Neural cell (in vitro differentiated cells): ENCODE measurements around the gene MARK4. TPM values are rescaled to one million over a fixed set of nuclear protein-coding genes. Genes with fewer than 3 reads are reported as not detected.

ENCODE experiments used
- H2AFZ ChIP-seq: fragments of 200-600, 300-800 bp; sonication (generic), shearing (Covaris generic); 2 replicates; pipeline ENCODE4 v1.6.0; 2014; ENCODE audit warnings: low read depth, mild to moderate bottlenecking, antibody characterized with exemption, low read length, moderate library complexity
- H3F3A ChIP-seq: fragments of 200-600 bp; shearing (Covaris generic); 2 replicates; pipeline ENCODE4 v1.6.1; 2016; ENCODE audit warnings: mild to moderate bottlenecking, moderate library complexity, mixed read lengths, antibody characterized with exemption, low read length; ENCODE audit not compliant: insufficient read depth, poor library complexity, severe bottlenecking
- H3K27ac ChIP-seq: fragments of 200-600, 300-800 bp; sonication (generic), shearing (Covaris generic); 2 replicates; pipeline ENCODE4 v1.5.1; 2014; ENCODE audit warnings: mild to moderate bottlenecking, low read length, moderate library complexity
- H3K27me3 ChIP-seq: fragments of 300-800, 200-600 bp; sonication (generic), shearing (Covaris generic); 2 replicates; pipeline ENCODE4 v1.6.0; 2014; ENCODE audit warnings: mild to moderate bottlenecking, low read depth, low read length, moderate library complexity; ENCODE audit not compliant: insufficient read depth
- H3K36me3 ChIP-seq: fragments of 300-800, 200-600 bp; sonication (generic), shearing (Covaris generic); 2 replicates; pipeline ENCODE4 v1.5.1; 2014; ENCODE audit warnings: mild to moderate bottlenecking, antibody characterized with exemption, low read length, moderate library complexity; ENCODE audit not compliant: insufficient read depth
- H3K4me2 ChIP-seq: fragments of 300-800, 200-600 bp; sonication (generic), shearing (Covaris generic); 2 replicates; pipeline ENCODE4 v1.6.0; 2014; ENCODE audit warnings: mild to moderate bottlenecking, low read length
- H3K4me3 ChIP-seq: fragments of 300-800, 200-600 bp; sonication (generic), shearing (Covaris generic); 2 replicates; pipeline ENCODE4 v1.5.1; 2014; ENCODE audit warnings: mild to moderate bottlenecking, low read length, moderate library complexity
- H3K79me2 ChIP-seq: fragments of 200-600 bp; shearing (Covaris generic); replicated peaks from 2 replicates; pipeline ENCODE4 v1.6.0; 2014; ENCODE audit warnings: mild to moderate bottlenecking, low read length, moderate library complexity; ENCODE audit not compliant: insufficient read depth
- H3K9ac ChIP-seq: fragments of 300-800, 200-600 bp; sonication (generic), shearing (Covaris generic); 2 replicates; pipeline ENCODE4 v1.6.1; 2016; ENCODE audit warnings: mild to moderate bottlenecking, low read length, mixed read lengths
- H3K9me2 ChIP-seq: fragments of 200-600 bp; shearing (Covaris generic); 2 replicates; pipeline ENCODE4 v1.6.1; 2016; ENCODE audit warnings: mild to moderate bottlenecking, low read length, mixed read lengths; ENCODE audit not compliant: insufficient read depth
- H3K9me3 ChIP-seq: fragments of 200-600, 300-800 bp; sonication (generic), shearing (Covaris generic); 2 replicates; pipeline ENCODE4 v1.6.1; 2016; ENCODE audit warnings: mild to moderate bottlenecking, mixed run types, low read length, moderate library complexity, mixed read lengths
- H4K20me1 ChIP-seq: fragments of 200-600 bp; shearing (Covaris generic); 2 replicates; pipeline ENCODE4 v1.6.1; 2016; ENCODE audit warnings: mild to moderate bottlenecking, mixed run types; ENCODE audit not compliant: insufficient read depth
- EP300 ChIP-seq: fragments of 450-650 bp; conservative IDR thresholded peaks from 2 replicates; pipeline ENCODE4 v1.6.1; 2014; ENCODE audit warnings: antibody characterized with exemption, mild to moderate bottlenecking, moderate library complexity; ENCODE audit not compliant: poor library complexity, severe bottlenecking
- EZH2 ChIP-seq: fragments of 200-600, 300-800 bp; shearing (Covaris generic), sonication (generic); IDR thresholded peaks from 2 replicates; pipeline ENCODE4 v1.6.1; 2014; ENCODE audit warnings: antibody characterized with exemption, low read length, borderline replicate concordance, mild to moderate bottlenecking; ENCODE audit not compliant: insufficient read depth, poor library complexity, severe bottlenecking
- MXI1 ChIP-seq: fragments of 450-650 bp; conservative IDR thresholded peaks from 2 replicates; pipeline ENCODE4 v1.6.1; 2014; ENCODE audit warnings: antibody characterized with exemption, mild to moderate bottlenecking; ENCODE audit not compliant: poor library complexity, severe bottlenecking
- POLR2AphosphoS5 ChIP-seq: IDR thresholded peaks from 2 replicates; pipeline ENCODE4 v1.6.1; 2012
- RAD21 ChIP-seq: fragments of 450-650 bp; conservative IDR thresholded peaks from 2 replicates; pipeline ENCODE4 v1.6.1; 2014; ENCODE audit warnings: antibody characterized with exemption, mild to moderate bottlenecking, moderate library complexity
- SMC3 ChIP-seq: fragments of 450-650 bp; conservative IDR thresholded peaks from 2 replicates; pipeline ENCODE4 v1.6.1; 2014; ENCODE audit warnings: antibody characterized with exemption, mild to moderate bottlenecking, moderate library complexity; ENCODE audit not compliant: poor library complexity
- TAF1 ChIP-seq: IDR thresholded peaks from 2 replicates; pipeline ENCODE4 v1.6.1; 2012; ENCODE audit warnings: low read depth
- polyA plus RNA-seq: library from polyadenylated mRNA; depleted of rRNA; stranded (reverse); fragments of >200 nt; gene quantifications from 2 replicates; pipeline ENCODE4 v1.2.3, GENCODE V29; 2014
- TF ChIP-seq, protein P1 (sequence below): fragments of 450-650 bp; IDR thresholded peaks from 2 replicates; pipeline ENCODE4 v1.5.1; 2014; ENCODE audit warnings: antibody characterized with exemption, mild to moderate bottlenecking, moderate library complexity; ENCODE audit not compliant: poor library complexity, severe bottlenecking
- TF ChIP-seq, protein P2 (sequence below): IDR thresholded peaks from 2 replicates; pipeline ENCODE4 v1.6.1; 2012; ENCODE audit warnings: borderline replicate concordance

MARK4 gene
- polyA plus RNA-seq, 1 donor from 2014 or later, result 11.6 TPM

DNA sequence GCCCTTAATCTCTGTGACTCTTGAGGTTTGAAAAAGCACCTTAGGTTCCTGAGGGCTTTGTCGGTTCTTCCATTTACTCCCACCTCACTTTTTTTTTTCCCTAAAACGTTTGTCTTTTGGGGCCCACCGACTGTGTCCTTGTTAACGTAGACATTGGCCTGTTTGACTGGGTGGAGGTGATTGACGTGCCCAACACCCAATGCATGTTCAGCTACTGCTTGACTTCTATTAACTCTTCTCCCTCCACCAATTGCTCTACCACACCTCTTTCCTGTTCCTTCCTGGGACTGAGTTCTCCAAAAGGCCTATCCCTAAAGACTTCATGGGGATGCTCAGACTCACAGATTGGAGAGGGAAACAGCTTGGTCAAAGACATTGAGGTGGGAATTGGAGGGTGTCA is 54.4 kb downstream of the MARK4 start:
- no peak overlapping the region for H2AFZ ChIP-seq
- no peak overlapping the region for H3K4me2 ChIP-seq
- H3K27me3 ChIP-seq, result no peaks in the 10 kb centered on the region
- H3K4me3 ChIP-seq, result no peak overlapping the region
- H3F3A ChIP-seq, result no peaks in the 10 kb centered on the region
- H3K27ac ChIP-seq, result no peak overlapping the region
- H4K20me1 ChIP-seq, result no peaks in the 10 kb centered on the region
- no peak for TF ChIP-seq RAD21
- TF ChIP-seq SMC3, result no peak
- TF ChIP-seq, protein P1, sequence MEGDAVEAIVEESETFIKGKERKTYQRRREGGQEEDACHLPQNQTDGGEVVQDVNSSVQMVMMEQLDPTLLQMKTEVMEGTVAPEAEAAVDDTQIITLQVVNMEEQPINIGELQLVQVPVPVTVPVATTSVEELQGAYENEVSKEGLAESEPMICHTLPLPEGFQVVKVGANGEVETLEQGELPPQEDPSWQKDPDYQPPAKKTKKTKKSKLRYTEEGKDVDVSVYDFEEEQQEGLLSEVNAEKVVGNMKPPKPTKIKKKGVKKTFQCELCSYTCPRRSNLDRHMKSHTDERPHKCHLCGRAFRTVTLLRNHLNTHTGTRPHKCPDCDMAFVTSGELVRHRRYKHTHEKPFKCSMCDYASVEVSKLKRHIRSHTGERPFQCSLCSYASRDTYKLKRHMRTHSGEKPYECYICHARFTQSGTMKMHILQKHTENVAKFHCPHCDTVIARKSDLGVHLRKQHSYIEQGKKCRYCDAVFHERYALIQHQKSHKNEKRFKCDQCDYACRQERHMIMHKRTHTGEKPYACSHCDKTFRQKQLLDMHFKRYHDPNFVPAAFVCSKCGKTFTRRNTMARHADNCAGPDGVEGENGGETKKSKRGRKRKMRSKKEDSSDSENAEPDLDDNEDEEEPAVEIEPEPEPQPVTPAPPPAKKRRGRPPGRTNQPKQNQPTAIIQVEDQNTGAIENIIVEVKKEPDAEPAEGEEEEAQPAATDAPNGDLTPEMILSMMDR, result no peak
- no peak for TF ChIP-seq MXI1
- TF ChIP-seq, protein P2, sequence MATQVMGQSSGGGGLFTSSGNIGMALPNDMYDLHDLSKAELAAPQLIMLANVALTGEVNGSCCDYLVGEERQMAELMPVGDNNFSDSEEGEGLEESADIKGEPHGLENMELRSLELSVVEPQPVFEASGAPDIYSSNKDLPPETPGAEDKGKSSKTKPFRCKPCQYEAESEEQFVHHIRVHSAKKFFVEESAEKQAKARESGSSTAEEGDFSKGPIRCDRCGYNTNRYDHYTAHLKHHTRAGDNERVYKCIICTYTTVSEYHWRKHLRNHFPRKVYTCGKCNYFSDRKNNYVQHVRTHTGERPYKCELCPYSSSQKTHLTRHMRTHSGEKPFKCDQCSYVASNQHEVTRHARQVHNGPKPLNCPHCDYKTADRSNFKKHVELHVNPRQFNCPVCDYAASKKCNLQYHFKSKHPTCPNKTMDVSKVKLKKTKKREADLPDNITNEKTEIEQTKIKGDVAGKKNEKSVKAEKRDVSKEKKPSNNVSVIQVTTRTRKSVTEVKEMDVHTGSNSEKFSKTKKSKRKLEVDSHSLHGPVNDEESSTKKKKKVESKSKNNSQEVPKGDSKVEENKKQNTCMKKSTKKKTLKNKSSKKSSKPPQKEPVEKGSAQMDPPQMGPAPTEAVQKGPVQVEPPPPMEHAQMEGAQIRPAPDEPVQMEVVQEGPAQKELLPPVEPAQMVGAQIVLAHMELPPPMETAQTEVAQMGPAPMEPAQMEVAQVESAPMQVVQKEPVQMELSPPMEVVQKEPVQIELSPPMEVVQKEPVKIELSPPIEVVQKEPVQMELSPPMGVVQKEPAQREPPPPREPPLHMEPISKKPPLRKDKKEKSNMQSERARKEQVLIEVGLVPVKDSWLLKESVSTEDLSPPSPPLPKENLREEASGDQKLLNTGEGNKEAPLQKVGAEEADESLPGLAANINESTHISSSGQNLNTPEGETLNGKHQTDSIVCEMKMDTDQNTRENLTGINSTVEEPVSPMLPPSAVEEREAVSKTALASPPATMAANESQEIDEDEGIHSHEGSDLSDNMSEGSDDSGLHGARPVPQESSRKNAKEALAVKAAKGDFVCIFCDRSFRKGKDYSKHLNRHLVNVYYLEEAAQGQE, result no peak
- TF ChIP-seq POLR2AphosphoS5, result no peak
- no peak for TF ChIP-seq EP300
- no peak for TF ChIP-seq TAF1
- no peaks in the 10 kb centered on the region for H3K79me2 ChIP-seq
- H3K36me3 ChIP-seq, result no peaks in the 10 kb centered on the region
- no peaks in the 10 kb centered on the region for H3K9me3 ChIP-seq
- no peak overlapping the region for H3K9ac ChIP-seq
- no peaks in the 10 kb centered on the region for H3K9me2 ChIP-seq

DNA sequence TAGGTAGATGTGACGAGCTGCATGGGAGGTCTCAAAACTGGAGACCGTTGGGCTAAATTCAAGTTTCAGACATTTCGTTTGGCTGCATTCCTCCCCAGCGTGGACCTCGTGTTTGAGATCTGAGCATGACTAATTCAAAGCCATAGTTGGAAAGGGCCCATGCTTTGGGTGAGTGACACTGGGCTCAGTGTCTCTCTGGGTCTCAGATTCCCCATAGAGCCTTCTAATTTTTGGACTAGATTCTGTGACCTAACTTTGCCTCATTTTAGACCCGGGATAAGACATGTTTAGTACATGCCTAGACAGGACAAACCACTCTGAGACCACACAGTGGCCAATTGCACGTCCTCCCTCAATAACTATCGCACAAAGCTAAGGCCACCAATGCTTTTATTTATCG is 55.0 kb downstream of the MARK4 start:
- Histone ChIP-seq H3K9ac (no peak overlapping the region), H2AFZ (no peak overlapping the region), H3K27me3 (no peaks in the 10 kb centered on the region), H3K9me3 (no peaks in the 10 kb centered on the region), H3K36me3 (no peaks in the 10 kb centered on the region), H4K20me1 (no peaks in the 10 kb centered on the region), H3K4me2 (no peak overlapping the region), H3K79me2 (no peaks in the 10 kb centered on the region), H3K9me2 (no peaks in the 10 kb centered on the region), H3K4me3 (no peak overlapping the region), H3F3A (no peaks in the 10 kb centered on the region), H3K27ac (no peak overlapping the region)
- TF ChIP-seq, protein P2, result no peak
- no peak for TF ChIP-seq MXI1
- no peak for TF ChIP-seq RAD21
- TF ChIP-seq POLR2AphosphoS5, result no peak
- TF ChIP-seq SMC3, result no peak
- no peak for TF ChIP-seq EP300
- TF ChIP-seq EZH2, result no peak
